Inflammatory macrophage treated with lipopolysaccharide for 4 hours (primary cell): Measurements from ENCODE around the gene COPS6.

Experiments used
- DNase-seq: peaks from one replicate; pipeline ENCODE4 v3.0.0-alpha.2; 2020

COPS6 gene

DNA sequence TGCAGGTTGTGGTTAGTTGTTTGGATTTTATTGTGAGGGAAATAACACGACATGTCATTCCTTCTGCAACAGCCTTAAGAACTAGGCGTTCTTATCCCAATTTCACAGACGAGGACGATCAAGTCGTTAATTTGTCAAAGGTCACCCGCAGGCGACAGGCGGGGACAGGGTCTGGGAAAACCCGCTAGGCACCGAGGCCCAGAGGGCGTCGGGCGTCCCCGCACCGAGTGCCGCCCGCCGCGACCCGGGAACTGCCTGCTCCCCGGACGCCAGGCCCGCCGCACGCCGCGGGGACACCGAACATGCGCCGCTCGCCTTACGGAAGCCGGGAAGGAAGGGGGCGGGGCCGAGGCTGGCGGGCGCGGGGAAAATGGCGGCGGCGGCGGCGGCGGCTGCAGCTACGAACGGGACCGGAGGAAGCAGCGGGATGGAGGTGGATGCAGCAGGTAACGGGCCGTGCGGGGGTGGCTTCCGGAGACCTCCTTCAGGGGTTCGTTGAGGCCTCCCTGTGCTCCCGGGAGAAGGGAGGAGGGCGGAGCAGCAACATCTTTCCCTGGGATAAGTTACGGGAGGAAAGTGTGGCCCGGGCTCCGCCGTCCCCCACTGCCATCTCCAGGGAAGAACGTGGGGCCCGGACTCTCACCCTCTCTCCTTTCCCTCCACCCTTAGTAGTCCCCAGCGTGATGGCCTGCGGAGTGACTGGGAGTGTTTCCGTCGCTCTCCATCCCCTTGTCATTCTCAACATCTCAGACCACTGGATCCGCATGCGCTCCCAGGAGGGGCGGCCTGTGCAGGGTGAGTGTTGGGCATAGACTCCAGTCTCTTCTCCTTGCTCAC lies at the start of gene COPS6:
TSS of gene COPS6 (plus strand) at position 349 of the 837 bp plus-strand sequence. CDS start at position 371, 22 bp downstream.
- DNase-seq: peak; percentile 78

DNA sequence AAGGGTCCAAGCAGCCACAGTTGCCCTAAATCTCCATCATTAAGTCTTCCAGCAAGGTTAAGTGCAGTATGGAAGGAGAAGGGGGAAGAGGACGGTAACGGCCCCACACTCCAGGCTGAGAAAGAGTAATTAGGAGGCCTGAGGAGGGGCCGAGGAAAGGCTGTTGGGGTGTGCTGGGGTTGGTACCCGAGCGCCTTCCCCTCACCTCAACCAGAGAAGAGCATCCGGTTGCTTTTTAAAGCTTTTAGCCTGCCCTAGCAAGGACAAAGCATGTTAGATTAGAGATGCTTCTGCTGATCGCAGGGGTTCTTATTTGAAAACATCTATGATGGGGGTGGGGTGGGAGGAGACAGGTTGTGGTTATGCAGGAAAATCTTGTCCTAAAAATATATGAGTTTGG lies 48.2 kb upstream of the COPS6 start:
- no peak for DNase-seq

DNA sequence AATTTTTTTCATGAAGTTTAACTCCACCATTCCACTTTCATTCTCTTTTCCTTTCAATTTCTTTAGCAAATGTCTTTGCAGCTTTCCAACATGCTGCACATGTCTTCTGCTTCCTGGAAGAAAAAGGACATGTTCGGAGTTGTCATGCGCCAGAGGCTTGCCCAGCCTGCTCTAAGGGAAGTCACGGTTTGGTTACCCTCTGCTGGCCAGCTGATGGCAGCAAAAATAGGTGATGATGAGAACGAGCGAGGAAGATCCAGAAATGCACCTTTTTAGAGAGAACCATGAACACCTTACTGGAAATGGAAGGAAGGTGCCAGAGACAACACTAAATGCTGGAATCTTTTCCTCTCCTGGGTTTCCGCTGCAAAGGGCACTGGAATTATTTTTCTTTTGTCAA lies 44.1 kb upstream of the COPS6 start:
- peak; percentile 55 for DNase-seq

DNA sequence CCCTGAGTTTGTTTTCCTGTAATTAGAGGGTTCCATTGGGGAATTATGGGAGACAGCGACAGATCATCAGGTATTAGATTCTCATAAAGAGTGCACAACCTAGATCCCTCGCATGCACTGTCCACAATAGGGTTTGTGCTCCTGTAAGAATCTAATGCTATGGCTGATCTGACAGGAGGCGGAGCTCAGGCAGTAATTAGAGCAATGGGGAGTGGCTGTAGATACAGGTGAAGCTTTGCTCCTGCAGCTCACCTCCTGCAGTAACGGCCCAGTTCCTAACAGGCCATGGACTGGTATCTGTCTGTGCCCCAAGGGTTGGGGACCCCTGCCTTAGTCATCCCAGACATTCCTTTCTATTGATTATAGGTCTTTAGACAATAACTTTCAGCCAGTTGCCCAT lies 40.1 kb upstream of the COPS6 start:
- DNase-seq: no peak

DNA sequence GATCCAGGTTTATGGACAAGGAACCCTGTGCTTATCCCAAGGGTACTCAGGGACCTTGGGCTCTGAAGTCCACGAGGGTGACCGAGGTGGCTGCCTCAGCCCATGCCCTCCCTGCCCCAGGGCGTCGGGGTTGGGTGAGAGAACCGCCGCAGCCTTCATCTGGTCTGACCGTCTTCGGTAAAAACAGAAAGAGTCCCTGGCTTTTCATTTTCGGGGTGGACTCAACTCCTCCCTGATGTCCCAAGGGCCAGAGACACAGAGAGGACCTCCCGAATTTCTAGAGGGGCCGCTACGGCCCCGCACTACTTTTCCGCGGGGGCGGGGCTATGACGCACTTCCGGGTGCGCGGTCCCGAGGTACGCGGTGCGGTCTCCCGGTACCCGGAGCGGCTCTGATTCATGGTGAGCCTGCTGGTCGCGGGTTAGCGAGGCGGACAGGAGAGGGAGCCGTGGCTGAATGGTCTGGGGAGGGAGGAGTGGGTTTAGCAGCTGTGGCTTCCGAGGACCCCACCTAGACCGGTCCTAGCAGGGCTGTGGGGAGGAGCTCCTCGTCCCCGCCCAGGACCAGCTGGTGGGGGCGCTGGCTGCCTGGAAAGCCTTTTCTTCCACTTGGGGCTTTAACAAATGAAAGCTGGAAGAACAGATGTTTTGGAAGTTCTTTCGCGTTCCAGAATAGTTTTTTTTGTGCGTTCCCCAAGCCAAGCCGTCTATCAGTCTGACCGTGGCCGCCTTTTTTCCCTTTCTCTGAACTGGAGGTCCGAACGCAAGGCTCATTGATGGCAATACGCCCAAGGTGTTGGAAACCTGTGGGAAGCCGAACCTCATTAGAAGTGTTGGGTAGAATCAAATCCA lies 39.1 kb upstream of the COPS6 start, which contains the start of gene ZSCAN21:
TSS of gene ZSCAN21 (plus strand) at position 334 of the 851 bp plus-strand sequence. CDS start 7,233 bp downstream, outside the sequence.
- DNase-seq: peak; percentile 81

DNA sequence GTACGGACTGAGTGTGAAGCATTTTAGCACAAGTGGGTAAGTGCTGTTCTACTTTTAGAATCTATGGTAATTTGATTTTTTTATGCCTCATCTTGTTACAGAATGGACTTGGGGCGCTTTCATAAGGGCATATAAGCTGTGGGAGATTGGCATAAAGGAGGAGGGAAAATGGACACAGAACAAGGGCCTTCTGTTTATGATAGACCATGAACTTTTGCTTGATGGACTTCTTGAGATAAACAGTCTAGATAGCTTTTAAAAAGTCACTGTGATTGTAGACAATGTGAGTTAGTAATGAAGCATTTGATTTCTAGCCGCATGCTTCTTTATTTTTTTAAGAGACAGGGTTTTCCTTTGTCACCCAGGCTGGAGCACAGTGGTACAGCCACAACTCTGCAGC lies 37.2 kb upstream of the COPS6 start:
- no peak for DNase-seq

DNA sequence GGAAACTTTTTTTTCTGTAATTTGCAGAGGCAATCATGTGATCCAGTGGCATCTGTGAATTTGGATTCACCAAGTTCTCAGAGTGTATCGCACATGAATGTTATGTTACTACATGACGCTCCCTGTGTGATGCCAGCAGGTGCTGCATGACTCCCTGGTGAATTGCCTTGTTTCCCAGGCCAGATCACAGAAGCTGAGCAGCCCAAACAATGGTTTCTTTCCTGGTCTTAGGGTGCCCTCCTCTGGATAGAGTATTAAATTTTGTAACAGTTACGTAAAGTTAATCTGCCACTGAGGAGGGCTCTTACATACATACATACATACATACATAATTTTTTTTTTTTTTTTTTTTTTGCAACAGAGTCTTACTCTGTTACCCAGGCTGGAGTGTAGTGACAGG lies 35.6 kb upstream of the COPS6 start:
- peak; percentile 61 for DNase-seq

DNA sequence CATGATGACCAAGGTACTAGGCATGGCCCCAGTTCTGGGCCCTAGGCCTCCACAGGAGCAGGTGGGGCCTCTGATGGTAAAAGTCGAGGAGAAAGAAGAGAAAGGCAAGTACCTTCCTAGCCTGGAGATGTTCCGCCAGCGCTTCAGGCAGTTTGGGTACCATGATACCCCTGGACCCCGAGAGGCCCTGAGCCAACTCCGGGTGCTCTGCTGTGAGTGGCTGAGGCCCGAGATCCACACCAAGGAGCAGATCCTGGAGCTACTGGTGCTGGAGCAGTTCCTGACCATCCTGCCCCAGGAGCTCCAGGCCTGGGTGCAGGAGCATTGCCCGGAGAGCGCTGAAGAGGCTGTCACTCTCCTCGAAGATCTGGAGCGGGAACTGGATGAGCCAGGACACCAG lies 31.8 kb upstream of the COPS6 start:
- DNase-seq: no peak

DNA sequence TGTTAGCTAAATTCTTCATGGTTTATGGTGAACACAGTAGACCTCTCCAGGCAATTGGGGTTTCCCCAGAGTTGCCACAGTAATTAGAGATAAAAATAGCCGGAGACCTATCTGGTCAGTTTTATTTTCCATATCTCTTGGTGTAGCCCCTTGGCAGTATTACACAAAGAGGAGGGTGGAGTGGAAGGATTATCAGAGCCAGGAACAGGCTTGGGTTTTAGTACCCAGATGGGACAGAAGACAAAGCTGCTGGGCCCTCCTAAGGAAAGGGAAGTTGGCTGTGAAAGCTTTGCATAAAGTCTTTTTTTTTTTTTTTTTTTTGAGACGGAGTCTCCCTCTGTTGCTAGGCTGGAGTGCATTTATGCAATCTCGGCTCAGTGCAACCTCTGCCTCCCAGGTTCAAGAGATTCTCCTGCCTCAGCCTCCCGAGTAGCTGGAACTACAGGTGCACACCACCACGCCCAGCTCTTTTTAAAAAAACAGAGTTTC lies 29.5 kb upstream of the COPS6 start:
- peak; percentile 2 for DNase-seq

DNA sequence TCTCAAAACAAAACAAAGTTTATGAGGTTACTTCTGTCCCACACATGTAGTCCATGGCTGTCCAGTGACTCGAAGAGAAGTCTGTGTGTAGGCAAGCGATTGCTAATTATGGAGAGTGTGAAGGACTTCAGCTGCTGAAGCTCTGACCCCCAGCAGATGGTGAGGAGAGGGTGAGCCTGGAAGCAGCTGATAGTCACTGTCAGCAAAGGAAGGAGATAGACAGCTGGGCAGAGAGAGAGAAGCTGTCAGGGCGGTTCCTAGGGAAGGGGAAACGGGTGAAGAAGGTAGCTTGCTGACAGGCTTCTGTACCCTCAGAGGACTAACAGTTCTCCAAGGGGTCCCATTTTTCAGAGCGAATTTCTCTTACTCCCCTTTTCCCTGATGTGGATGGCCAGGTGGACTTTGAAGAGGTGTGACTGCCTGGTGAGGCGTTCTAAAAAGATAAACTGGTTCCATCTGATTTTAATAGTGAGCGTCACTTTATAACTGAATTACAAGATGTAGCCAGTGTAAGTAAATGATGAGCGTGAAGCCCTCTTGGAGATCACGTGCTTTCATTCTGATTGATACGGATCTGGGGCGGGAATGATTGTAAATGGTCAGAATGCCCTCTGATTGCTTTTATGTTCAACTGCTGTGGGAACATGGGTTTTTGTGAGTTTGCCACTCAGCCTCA lies 27.1 kb upstream of the COPS6 start:
- no peak for DNase-seq

DNA sequence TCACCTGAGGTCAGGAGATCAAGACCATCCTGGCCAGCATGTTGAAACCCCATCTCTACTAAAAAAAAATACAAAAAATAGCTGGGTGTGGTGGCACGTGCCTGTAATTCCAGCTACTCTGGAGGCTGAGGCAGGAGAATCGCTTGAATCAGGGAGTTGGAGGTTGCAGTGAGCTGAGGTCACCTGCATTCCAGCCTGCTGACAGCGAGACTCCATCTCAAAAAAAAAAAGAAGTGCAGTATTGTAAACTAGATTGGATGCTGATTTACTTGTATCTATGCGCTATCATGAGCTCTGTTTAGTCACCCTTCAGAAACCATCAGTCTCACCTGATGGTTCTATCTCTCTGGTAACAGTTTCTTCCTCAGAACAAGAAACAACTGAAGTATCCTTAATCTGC lies 25.4 kb upstream of the COPS6 start:
- no peak for DNase-seq

DNA sequence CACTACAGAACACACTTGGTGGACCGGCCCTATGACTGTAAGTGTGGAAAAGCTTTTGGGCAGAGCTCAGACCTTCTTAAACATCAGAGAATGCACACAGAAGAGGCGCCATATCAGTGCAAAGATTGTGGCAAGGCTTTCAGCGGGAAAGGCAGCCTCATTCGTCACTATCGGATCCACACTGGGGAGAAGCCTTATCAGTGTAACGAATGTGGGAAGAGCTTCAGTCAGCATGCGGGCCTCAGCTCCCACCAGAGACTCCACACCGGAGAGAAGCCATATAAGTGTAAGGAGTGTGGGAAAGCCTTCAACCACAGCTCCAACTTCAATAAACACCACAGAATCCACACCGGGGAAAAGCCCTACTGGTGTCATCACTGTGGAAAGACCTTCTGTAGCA lies 24.6 kb upstream of the COPS6 start:
- DNase-seq: no peak

DNA sequence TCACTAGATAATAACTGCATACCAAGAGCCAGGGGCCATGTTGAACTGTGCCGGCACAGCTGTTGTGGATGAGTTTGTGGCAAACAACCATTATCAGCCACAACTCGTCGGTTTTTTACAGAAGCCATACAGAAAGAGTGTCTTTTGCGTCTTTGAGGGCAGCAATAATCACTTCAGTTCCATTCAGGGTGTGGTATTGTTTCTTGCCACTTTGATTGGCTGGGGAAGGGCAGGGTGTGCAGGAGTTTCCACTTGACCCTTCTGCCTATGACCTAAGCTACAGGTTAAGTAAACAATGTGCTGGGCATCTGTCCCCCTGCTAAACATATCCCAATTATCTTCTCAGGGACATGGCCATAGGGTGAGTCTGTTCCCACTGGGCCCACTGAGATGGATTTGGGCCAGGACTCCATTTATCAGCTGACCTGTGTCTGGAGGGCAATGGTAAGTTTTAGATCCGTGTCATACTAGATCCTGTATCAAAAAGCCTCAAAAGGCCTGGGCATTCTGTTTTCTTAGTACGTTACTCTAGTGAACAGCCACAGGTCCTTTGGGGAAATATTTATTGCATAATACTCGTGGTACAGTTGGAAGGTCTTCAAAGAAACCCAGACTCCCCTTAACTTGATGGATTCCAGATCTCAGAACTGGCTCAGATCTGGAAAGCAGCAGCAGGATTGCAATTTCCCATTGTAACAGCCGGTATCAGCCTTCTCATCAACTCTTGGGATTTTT lies 23.1 kb upstream of the COPS6 start:
- no peak for DNase-seq

DNA sequence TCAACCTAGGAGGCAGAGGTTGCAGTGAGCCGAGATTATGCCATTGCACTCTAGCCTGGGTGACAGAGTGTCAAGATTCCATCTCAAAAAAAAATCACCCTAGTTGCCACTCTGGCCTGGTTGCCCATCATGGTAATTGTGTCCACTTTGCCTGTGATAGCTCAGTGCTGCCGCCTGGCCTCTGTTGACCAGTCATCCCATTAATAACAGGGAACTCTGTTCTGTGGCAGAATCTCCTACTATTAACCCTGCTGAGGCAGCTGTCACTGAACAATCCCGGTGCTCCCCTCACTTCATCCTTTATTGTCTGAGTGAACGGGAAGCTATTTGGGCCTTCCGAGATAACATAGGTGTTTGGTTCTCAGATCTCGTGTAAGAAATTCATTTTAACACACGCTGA lies 21.8 kb upstream of the COPS6 start:
- DNase-seq: no peak

DNA sequence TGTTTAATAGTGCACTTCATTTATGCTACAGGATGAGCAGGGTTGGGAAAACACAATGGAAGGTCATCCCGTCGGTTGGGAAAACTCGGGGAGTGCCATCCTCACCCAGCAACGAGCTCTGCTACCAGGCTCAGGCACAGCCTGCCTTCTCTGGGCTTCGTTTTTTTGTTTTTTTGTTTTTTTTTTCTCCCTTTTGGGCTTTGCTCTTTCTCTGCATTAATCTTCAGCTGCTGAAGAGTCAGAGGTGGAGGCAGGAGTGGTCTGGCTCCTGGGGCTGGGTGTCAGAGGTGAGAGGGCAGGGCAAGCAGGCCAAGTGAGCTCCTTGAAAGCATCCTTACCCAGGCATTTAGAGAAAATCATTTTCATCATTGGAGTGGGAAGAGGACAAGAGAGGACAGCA lies 18.8 kb upstream of the COPS6 start:
- no peak for DNase-seq

DNA sequence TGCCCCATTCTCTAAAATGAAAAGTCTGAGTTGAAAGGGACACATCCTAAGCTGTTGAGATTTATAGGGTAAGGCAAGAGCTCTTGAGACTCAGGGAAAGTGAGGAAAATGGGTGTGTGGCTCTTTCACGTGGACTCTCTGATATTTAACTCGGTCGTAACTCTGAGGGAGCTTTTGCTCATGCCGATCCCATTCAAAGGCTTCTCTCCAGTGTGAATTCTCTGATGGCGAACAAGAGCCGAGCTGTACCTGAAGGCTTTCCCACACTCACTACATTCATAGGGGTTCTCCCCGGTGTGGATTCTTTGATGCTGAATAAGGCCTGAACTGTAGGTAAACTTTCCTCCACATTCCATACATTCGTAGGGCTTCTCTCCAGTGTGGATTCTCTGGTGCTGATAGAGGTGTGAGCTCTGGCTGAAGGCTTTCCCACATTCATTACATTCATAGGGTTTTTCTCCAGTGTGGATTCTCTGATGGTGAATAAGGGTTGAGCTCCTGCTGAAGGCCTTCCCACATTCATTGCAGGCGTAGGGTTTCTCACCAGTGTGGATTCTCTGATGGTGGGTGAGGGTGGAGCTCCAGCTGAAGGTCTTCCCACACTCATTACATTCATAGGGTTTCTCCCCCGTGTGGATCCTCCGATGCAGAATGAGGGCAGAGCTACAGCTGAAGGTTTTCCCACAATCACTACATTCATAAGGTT lies 17.6 kb upstream of the COPS6 start:
- DNase-seq: no peak

DNA sequence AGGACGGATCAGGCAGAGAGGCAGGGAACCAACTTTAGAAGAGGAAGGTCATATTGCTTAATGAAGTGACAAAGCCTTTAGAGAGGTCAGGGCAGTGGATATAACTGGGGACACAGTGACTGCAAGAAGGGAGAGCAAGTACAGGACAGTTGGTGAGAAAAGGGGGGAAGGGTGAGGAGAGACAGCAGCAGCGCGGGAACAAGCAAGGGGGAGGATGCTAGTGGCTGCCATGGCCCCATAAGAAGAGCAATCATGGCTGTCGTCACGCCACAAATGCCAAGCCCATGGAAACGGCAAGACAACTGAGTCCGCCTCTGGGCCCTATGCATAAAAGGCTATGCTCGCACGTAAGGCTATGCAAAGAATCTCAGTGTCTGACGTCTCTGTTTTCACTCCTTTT lies 16.3 kb upstream of the COPS6 start:
- DNase-seq: no peak

DNA sequence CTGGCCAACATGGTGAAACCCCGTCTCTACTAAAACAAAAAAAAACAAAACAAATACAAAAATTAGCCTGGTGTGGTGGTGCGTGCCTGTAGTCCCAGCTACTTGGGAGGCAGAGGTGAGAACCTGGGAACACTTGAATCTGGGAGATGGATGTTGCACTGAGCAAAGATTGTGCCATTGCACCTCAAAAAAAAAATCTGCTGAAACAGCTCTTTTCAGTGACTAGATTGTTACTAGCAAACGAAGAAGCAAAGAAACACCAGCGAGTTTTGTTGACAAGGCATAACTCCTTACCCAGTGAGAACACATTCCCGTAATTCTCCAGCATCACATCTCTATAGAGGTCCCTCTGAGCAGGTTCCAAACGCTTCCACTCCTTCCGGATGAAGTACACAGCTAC lies 13.9 kb upstream of the COPS6 start:
- DNase-seq: no peak

DNA sequence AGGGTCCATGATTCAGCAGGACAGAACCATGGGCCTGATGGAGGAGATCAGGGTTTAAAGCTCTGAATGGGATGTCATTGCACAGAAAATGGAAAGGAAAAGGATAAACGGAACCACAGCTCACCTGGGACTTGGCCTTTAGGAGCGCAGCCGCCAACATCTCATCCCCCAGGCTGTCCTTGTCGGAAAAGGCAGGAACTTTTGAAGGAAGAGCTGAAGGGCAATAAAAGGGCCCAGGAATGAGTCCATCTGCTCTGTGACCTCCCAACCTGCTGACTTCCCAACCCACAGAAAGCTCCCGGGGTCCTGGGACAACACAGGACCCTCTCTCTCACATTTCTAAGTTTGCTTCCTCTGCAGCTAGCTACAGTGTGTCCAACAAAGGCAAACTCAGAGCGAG lies 13.4 kb upstream of the COPS6 start:
- no peak for DNase-seq

DNA sequence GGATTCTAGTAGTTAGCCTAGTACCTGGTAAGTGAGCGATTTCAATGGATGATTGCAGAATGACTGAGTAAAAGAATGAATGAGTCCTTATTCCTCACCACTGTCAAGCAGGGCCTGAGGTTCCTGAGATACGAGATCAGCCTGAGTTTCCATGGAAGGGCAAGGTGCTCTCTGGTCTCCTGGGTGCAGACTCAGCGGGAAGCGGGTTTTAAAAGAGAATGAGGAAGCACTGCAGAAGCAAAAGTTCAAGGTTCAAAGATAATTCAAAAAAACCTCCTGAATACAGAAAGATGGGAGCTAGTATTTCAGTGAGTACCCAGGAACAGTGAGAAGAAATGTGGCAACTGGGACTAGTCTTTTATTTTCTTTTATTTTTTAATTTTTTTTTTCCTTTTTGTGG lies 11.6 kb upstream of the COPS6 start:
- no peak for DNase-seq

DNA sequence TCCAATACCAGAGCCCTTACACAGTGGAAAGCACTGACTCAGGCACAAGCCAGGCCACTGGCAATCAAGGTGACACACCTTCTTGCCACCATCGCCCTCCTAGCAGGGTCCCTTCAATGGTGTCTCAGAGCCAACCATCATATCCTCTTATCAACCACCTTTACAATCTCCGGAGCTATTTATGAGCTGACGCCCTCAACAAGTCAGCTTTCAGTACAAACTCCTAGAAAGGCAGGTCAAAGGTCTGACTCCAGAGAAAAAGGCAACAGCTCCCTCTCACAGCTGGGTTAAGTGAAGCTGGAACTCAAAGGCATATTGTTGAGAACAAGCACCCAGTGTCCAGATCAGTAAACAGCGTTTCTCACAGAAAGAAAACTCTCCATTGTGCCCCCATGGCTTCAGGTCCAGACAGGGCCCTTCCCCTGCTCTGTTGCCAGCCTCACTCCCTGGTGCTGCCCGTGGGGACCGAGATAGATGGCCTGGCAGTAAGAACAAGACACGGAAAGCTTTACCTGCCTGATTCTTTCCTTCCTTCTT lies 9.7 kb upstream of the COPS6 start:
- DNase-seq: no peak
